MCF 10A (cell line): ENCODE measurements around the gene DMAC2. TPM values are rescaled to one million over a fixed set of nuclear protein-coding genes. Genes with fewer than 3 reads are reported as not detected.
A peak's percentile ranks its signal among the peaks of the same experiment; 100 is the strongest.

Experiments used
- BruUV-seq: library from RNA; stranded (reverse); fragments of 400-500 nt; replicated peaks from 2 replicates; lab custom pipeline; 2021; lab: Mats Ljungman, UMichigan
- CTCF ChIA-PET: fragments of 300-600 bp; sonication (Branson Sonifier 250); formaldehyde crosslinking; extraction: SDS; loops from one replicate; lab custom pipeline; 2021; ENCODE audit warnings: antibody characterized with exemption, inconsistent platforms; lab: Yijun Ruan, JAX
- POLR2A ChIA-PET: fragments of 300-600, 350-650 bp; sonication (Branson Sonifier 250); formaldehyde crosslinking; extraction: SDS; loops from one replicate; lab custom pipeline; 2020; ENCODE audit warnings: antibody characterized with exemption, inconsistent platforms; lab: Yijun Ruan, JAX
- DNase-seq: peaks from one replicate; pipeline ENCODE4 v3.0.0-alpha.2; 2018; ENCODE audit not compliant: unreplicated experiment
- H3K27ac Mint-ChIP-seq: one replicate; pipeline ENCODE4 v1.8.0; 2022; ENCODE audit warnings: mild to moderate bottlenecking, low read depth, mixed read lengths; ENCODE audit not compliant: unreplicated experiment
- H3K27me3 Mint-ChIP-seq: one replicate; pipeline ENCODE4 v1.8.0; 2022; ENCODE audit warnings: mixed read lengths; ENCODE audit not compliant: insufficient read depth, unreplicated experiment
- H3K36me3 Mint-ChIP-seq: one replicate; pipeline ENCODE4 v1.8.0; 2022; ENCODE audit warnings: mild to moderate bottlenecking, moderate library complexity, mixed read lengths; ENCODE audit not compliant: insufficient read depth, unreplicated experiment
- H3K4me1 Mint-ChIP-seq: one replicate; pipeline ENCODE4 v1.8.0; 2022; ENCODE audit warnings: mixed read lengths; ENCODE audit not compliant: insufficient read depth, unreplicated experiment
- H3K4me3 Mint-ChIP-seq: one replicate; pipeline ENCODE4 v1.8.0; 2022; ENCODE audit warnings: mild to moderate bottlenecking, moderate library complexity, mixed read lengths; ENCODE audit not compliant: unreplicated experiment
- H3K9me3 Mint-ChIP-seq: one replicate; pipeline ENCODE4 v1.8.0; 2022; ENCODE audit warnings: mixed read lengths; ENCODE audit not compliant: unreplicated experiment
- CTCF ChIP-seq: fragments of 200-600 bp; IDR thresholded peaks from one replicate; pipeline ENCODE4 v1.8.0; 2022; ENCODE audit warnings: antibody characterized with exemption, mild to moderate bottlenecking; ENCODE audit not compliant: unreplicated experiment
- intact Hi-C: fragments of 100-400 bp; cut with micrococcal nuclease; formaldehyde crosslinking; loops from 2 replicates; pipeline ENCODE4 v1.14.1; 2022
- total RNA-seq: library from RNA; stranded (reverse); gene quantifications from 2 replicates; pipeline ENCODE4 v1.2.3, GENCODE V29; 2022

Gene DMAC2
- total RNA-seq, 1 experiment from 2014 or later = 34.8 TPM

GRCh38 chr19:41413947-41414346 is 25.8 kb downstream of the DMAC2 start:
- POLR2A ChIA-PET = no interaction called here
- no peak for TF ChIP-seq CTCF
- Mint-ChIP-seq H3K36me3 (peaks cover 62% of the 10 kb centered on the region), H3K9me3 (no peaks in the 10 kb centered on the region), H3K27me3 (no peaks in the 10 kb centered on the region), H3K27ac (no peak overlapping the region), H3K4me3 (no peak overlapping the region), H3K4me1 (peaks cover 19% of the 10 kb centered on the region)
- no peak for DNase-seq
- CTCF ChIA-PET = interaction anchor here (0.9 kb wide), 1 partner anchor 9 kb away, joined by 3 read pairs; no protein-coding TSS in a partner anchor
- BruUV-seq = no TSS peak
- intact Hi-C loops = no loop called here

- Mint-ChIP-seq H3K36me3 (peaks cover 53% of the 10 kb centered on the region), H3K4me1 (peaks cover 19% of the 10 kb centered on the region), H3K27ac (no peak overlapping the region), H3K27me3 (no peaks in the 10 kb centered on the region), H3K4me3 (no peak overlapping the region), H3K9me3 (no peaks in the 10 kb centered on the region)
- POLR2A ChIA-PET = interaction anchor here (0.7 kb wide), 1 partner anchor 1953 kb away, joined by 3 read pairs; no protein-coding TSS in a partner anchor
- no peak for TF ChIP-seq CTCF
- CTCF ChIA-PET = no interaction called here
- DNase-seq = no peak
- intact Hi-C loops = no loop called here
- BruUV-seq = no TSS peak
Observed at GRCh38 chr19:41412953-41413352, 26.8 kb downstream of the DMAC2 start.

- Mint-ChIP-seq H3K27ac (peak overlapping the region; percentile 54), H3K36me3 (peaks cover 42% of the 10 kb centered on the region), H3K4me3 (peak overlapping the region; percentile 12), H3K9me3 (no peaks in the 10 kb centered on the region), H3K27me3 (no peaks in the 10 kb centered on the region), H3K4me1 (peaks cover 19% of the 10 kb centered on the region)
- BruUV-seq = no TSS peak
- CTCF ChIA-PET = interaction anchor here (0.5 kb wide), 1 partner anchor 13 kb away, joined by 3 read pairs; no protein-coding TSS in a partner anchor
- intact Hi-C loops = no loop called here
- no peak for TF ChIP-seq CTCF
- peak; percentile 69 for DNase-seq
- POLR2A ChIA-PET = no interaction called here
Observed at GRCh38 chr19:41411968-41412265, 27.8 kb downstream of the DMAC2 start.

- Mint-ChIP-seq H3K27me3 (no peaks in the 10 kb centered on the region), H3K9me3 (no peaks in the 10 kb centered on the region), H3K36me3 (peaks cover 36% of the 10 kb centered on the region), H3K4me3 (no peak overlapping the region), H3K27ac (peak overlapping the region; percentile 87), H3K4me1 (peaks cover 19% of the 10 kb centered on the region)
- intact Hi-C loops = no loop called here
- no peak for TF ChIP-seq CTCF
- POLR2A ChIA-PET = no interaction called here
- no TSS peak for BruUV-seq
- CTCF ChIA-PET = interaction anchor here (0.5 kb wide), 1 partner anchor 13 kb away, joined by 3 read pairs; no protein-coding TSS in a partner anchor
- no peak for DNase-seq
Observed at GRCh38 chr19:41411100-41411967, 28.4 kb downstream of the DMAC2 start.
